H9 (cell line): ENCODE results near the gene TMEM233. TPM values are rescaled to one million over a fixed set of nuclear protein-coding genes. Genes with fewer than 3 reads are reported as not detected.

ENCODE experiments used
- DNase-seq: peaks from one replicate; pipeline ENCODE4 v3.0.0-alpha.2; 2017
- H2AFZ ChIP-seq: one replicate; pipeline ENCODE4 v1.6.1; 2013; ENCODE audit warnings: mild to moderate bottlenecking, low read length, control low read depth, moderate library complexity
- H2AK5ac ChIP-seq: 2 replicates; pipeline ENCODE4 v1.6.1; 2013; ENCODE audit warnings: low read length, control low read depth, mixed read lengths; ENCODE audit not compliant: insufficient read length
- H2BK120ac ChIP-seq: one replicate; pipeline ENCODE4 v1.6.1; 2013; ENCODE audit warnings: low read depth, mild to moderate bottlenecking, low read length, control low read depth, inconsistent platforms; ENCODE audit not compliant: poor library complexity, severe bottlenecking
- H2BK12ac ChIP-seq: 2 replicates; pipeline ENCODE4 v1.6.1; 2013; ENCODE audit warnings: low read length, control low read depth, mixed read lengths, low read depth; ENCODE audit not compliant: insufficient read length
- H2BK15ac ChIP-seq: 2 replicates; pipeline ENCODE4 v1.6.1; 2013; ENCODE audit warnings: low read depth, low read length, control low read depth
- H2BK20ac ChIP-seq: one replicate; pipeline ENCODE4 v1.6.1; 2013; ENCODE audit warnings: low read depth, mild to moderate bottlenecking, low read length, control low read depth, inconsistent platforms; ENCODE audit not compliant: poor library complexity, severe bottlenecking
- H2BK5ac ChIP-seq: 2 replicates; pipeline ENCODE4 v1.6.1; 2013; ENCODE audit warnings: low read length, control low read depth, mixed read lengths; ENCODE audit not compliant: insufficient read length
- H3K14ac ChIP-seq: 2 replicates; pipeline ENCODE4 v1.6.1; 2013; ENCODE audit warnings: low read length, control low read depth; ENCODE audit not compliant: insufficient read depth
- H3K18ac ChIP-seq: 2 replicates; pipeline ENCODE4 v1.6.1; 2013; ENCODE audit warnings: low read depth, mild to moderate bottlenecking, mixed read lengths, low read length, control low read depth; ENCODE audit not compliant: insufficient read length
- H3K23ac ChIP-seq: 2 replicates; pipeline ENCODE4 v1.6.1; 2013; ENCODE audit warnings: low read length, control low read depth, mixed read lengths, low read depth; ENCODE audit not compliant: insufficient read length
- H3K23me2 ChIP-seq: 2 replicates; pipeline ENCODE4 v1.6.1; 2013; ENCODE audit warnings: low read depth, mild to moderate bottlenecking, mixed read lengths, low read length, control low read depth; ENCODE audit not compliant: insufficient read length, poor library complexity, severe bottlenecking
- H3K27ac ChIP-seq: 2 replicates; pipeline ENCODE4 v1.5.1; 2013; ENCODE audit warnings: low read length, control low read depth, mixed read lengths, low read depth; ENCODE audit not compliant: insufficient read length
- H3K27me3 ChIP-seq: 2 replicates; pipeline ENCODE4 v1.6.1; 2013; ENCODE audit warnings: low read length, control low read depth, inconsistent platforms; ENCODE audit not compliant: insufficient read depth
- H3K4ac ChIP-seq: 2 replicates; pipeline ENCODE4 v1.6.1; 2013; ENCODE audit warnings: low read depth, mild to moderate bottlenecking, control low read depth, inconsistent platforms, low read length, moderate library complexity
- H3K4me1 ChIP-seq: 2 replicates; pipeline ENCODE4 v1.6.1; 2013; ENCODE audit warnings: low read length, control low read depth, inconsistent platforms; ENCODE audit not compliant: insufficient read depth
- H3K4me2 ChIP-seq: 2 replicates; pipeline ENCODE4 v1.6.1; 2013; ENCODE audit warnings: low read length, control low read depth, mixed read lengths; ENCODE audit not compliant: insufficient read length, insufficient read depth
- H3K56ac ChIP-seq: 2 replicates; pipeline ENCODE4 v1.6.1; 2013; ENCODE audit warnings: low read depth, mild to moderate bottlenecking, mixed read lengths, low read length, control low read depth; ENCODE audit not compliant: insufficient read length
- H3K79me1 ChIP-seq: 2 replicates; pipeline ENCODE4 v1.6.1; 2013; ENCODE audit warnings: low read depth, mild to moderate bottlenecking, moderate library complexity, low read length, control low read depth, inconsistent platforms; ENCODE audit not compliant: insufficient read depth, poor library complexity, severe bottlenecking
- H3K79me2 ChIP-seq: 2 replicates; pipeline ENCODE4 v1.6.1; 2013; ENCODE audit warnings: low read length, control low read depth, inconsistent platforms; ENCODE audit not compliant: insufficient read depth
- H3K9ac ChIP-seq: 2 replicates; pipeline ENCODE4 v1.6.1; 2013; ENCODE audit warnings: low read length, control low read depth, mixed read lengths; ENCODE audit not compliant: insufficient read length; ENCODE audit errors: extremely low read depth
- H3K9me3 ChIP-seq: one replicate; pipeline ENCODE4 v1.6.1; 2013; ENCODE audit warnings: low read depth, low read length, inconsistent platforms; ENCODE audit not compliant: control insufficient read depth
- H3T11ph ChIP-seq: one replicate; pipeline ENCODE4 v1.6.1; 2013; ENCODE audit warnings: mild to moderate bottlenecking, low read length, control low read depth, inconsistent platforms
- H4K20me1 ChIP-seq: one replicate; pipeline ENCODE4 v1.6.1; 2013; ENCODE audit not compliant: control insufficient read depth, insufficient read length, insufficient read depth
- H4K5ac ChIP-seq: 2 replicates; pipeline ENCODE4 v1.6.1; 2013; ENCODE audit warnings: low read depth, mild to moderate bottlenecking, mixed read lengths, low read length, control low read depth; ENCODE audit not compliant: insufficient read length
- H4K8ac ChIP-seq: replicated peaks from 2 replicates; pipeline ENCODE4 v1.6.1; 2013; ENCODE audit warnings: low read length, control low read depth, mixed read lengths, low read depth; ENCODE audit not compliant: insufficient read length
- H4K91ac ChIP-seq: 2 replicates; pipeline ENCODE4 v1.6.1; 2013; ENCODE audit warnings: low read depth, mild to moderate bottlenecking, moderate library complexity, mixed read lengths, low read length, control low read depth; ENCODE audit not compliant: insufficient read length
- H3K27ac Mint-ChIP-seq, 3 experiments: 2 replicates in 2 of 3; 3 replicates in 1 of 3; pipeline ENCODE4 v1.8.0; 2020 to 2021; ENCODE audit warnings: mixed read lengths in 3 of 3, mild to moderate bottlenecking in 1 of 3, moderate library complexity in 1 of 3
- H3K27me3 Mint-ChIP-seq: 2 replicates; pipeline ENCODE4 v1.8.0; 2021; ENCODE audit warnings: low read depth, mild to moderate bottlenecking, moderate library complexity, mixed read lengths
- H3K36me3 Mint-ChIP-seq, 3 experiments: 2 replicates in 2 of 3; 3 replicates in 1 of 3; pipeline ENCODE4 v1.8.0; 2020 to 2021; ENCODE audit warnings: low read depth in 3 of 3, mixed read lengths in 3 of 3; ENCODE audit not compliant: insufficient read depth in 1 of 3
- H3K4me1 Mint-ChIP-seq, 2 experiments: 2 replicates each; pipeline ENCODE4 v1.8.0; 2020; ENCODE audit warnings: mixed read lengths in 2 of 2
- H3K4me3 Mint-ChIP-seq, 2 experiments: 2 replicates in 1 of 2; 3 replicates in 1 of 2; pipeline ENCODE4 v1.8.0; 2020 to 2021; ENCODE audit warnings: mild to moderate bottlenecking in 2 of 2, mixed read lengths in 2 of 2, moderate library complexity in 1 of 2
- H3K9me3 Mint-ChIP-seq, 2 experiments: 2 replicates in 1 of 2; 3 replicates in 1 of 2; pipeline ENCODE4 v1.8.0; 2020; ENCODE audit warnings: mild to moderate bottlenecking in 2 of 2, mixed read lengths in 2 of 2, moderate library complexity in 1 of 2
- WGBS: extraction: QIAGEN DNeasy Blood & Tissue Kit; methylation state at CpG from one replicate; pipeline ENCODE4 v1.1.7; 2013; ENCODE audit warnings: missing lambda C conversion rate, low lambda C conversion rate, mixed read lengths; ENCODE audit not compliant: insufficient read length; ENCODE audit errors: extremely low coverage; 5-methylcytosine and 5-hydroxymethylcytosine counted together
- total RNA-seq: library from RNA; stranded (reverse); gene quantifications from 2 replicates; pipeline ENCODE4 v1.2.1, GENCODE V29; 2021
- TF ChIP-seq, protein P1 (sequence below): fragments of 200-600 bp; sonication (generic); conservative IDR thresholded peaks from 3 replicates; pipeline ENCODE4 v1.8.0; 2021; ENCODE audit warnings: antibody characterized with exemption, mild to moderate bottlenecking

Gene TMEM233
- total RNA-seq, 1 experiment from 2014 or later = not detected

DNA sequence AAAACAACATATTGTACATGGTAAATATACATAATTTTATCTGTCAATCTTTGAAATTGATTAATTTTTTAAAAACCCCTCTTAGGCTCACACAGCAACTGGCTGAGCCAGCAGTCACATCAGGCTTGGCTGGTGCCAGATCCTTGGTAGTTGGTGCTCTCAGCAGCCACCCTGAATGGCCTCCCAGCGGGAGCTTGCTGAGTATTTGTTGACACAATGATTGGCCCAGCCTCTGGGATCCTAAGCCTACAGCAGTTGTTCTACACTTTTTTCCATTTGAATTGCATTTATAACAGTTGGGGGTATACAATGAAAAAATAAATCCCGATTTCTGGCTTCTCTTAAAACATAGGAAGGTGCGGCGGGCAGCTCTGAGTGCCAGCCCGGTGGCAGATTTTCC, 85.5 kb downstream of the TMEM233 start:
- Histone ChIP-seq H3K9me3 (no peaks in the 10 kb centered on the region), H3K56ac (no peak overlapping the region), H4K8ac (no peak overlapping the region), H3K27ac (no peak overlapping the region), H4K91ac (no peak overlapping the region), H2BK120ac (no peak overlapping the region), H3K4ac (no peak overlapping the region), H3K79me2 (no peaks in the 10 kb centered on the region), H3K23ac (no peak overlapping the region), H3K79me1 (no peaks in the 10 kb centered on the region), H4K5ac (no peak overlapping the region), H3K18ac (no peak overlapping the region), H3K27me3 (no peaks in the 10 kb centered on the region), H2BK12ac (no peak overlapping the region), H3K9ac (no peak overlapping the region), H3K4me1 (no peaks in the 10 kb centered on the region), H2BK20ac (no peak overlapping the region), H3K14ac (no peak overlapping the region), H3T11ph (no peak overlapping the region), H2BK15ac (no peak overlapping the region), H2BK5ac (no peak overlapping the region), H4K20me1 (no peaks in the 10 kb centered on the region), H2AK5ac (no peak overlapping the region), H3K4me2 (no peak overlapping the region), H3K23me2 (no peaks in the 10 kb centered on the region), H2AFZ (no peak overlapping the region)
- Mint-ChIP-seq H3K9me3 (no peaks in the 10 kb centered on the region; a peak in 1 of 5 replicates), H3K4me1 (peaks cover 17 to 33% of the 10 kb centered on the region in 2 experiments), H3K27ac (peak overlapping the region in 2 of 3 experiments; percentile 16 to 89; a peak in 4 of 7 replicates), H3K27me3 (no peaks in the 10 kb centered on the region), H3K4me3 (peak overlapping the region in 1 of 2 experiments; percentile 47; a peak in 1 of 5 replicates), H3K36me3 (peaks cover 49 to 83% (median 65%) of the 10 kb centered on the region in 3 experiments; a peak in 6 of 7 replicates)
- no peak for DNase-seq
- no CpG with 5 or more reads among the region's 5 CpGs for WGBS
- TF ChIP-seq, protein P1, sequence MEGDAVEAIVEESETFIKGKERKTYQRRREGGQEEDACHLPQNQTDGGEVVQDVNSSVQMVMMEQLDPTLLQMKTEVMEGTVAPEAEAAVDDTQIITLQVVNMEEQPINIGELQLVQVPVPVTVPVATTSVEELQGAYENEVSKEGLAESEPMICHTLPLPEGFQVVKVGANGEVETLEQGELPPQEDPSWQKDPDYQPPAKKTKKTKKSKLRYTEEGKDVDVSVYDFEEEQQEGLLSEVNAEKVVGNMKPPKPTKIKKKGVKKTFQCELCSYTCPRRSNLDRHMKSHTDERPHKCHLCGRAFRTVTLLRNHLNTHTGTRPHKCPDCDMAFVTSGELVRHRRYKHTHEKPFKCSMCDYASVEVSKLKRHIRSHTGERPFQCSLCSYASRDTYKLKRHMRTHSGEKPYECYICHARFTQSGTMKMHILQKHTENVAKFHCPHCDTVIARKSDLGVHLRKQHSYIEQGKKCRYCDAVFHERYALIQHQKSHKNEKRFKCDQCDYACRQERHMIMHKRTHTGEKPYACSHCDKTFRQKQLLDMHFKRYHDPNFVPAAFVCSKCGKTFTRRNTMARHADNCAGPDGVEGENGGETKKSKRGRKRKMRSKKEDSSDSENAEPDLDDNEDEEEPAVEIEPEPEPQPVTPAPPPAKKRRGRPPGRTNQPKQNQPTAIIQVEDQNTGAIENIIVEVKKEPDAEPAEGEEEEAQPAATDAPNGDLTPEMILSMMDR = no peak
